Fibroblast of mammary gland (primary cell): ENCODE results near the gene AK9.

Experiments used
- DNase-seq: peaks from one replicate; pipeline ENCODE4 v3.0.0-alpha.2; 2010; ENCODE audit warnings: low read depth
- H3K4me3 ChIP-seq: 2 replicates; pipeline ENCODE4 v1.5.1; 2011; ENCODE audit warnings: low read depth, mild to moderate bottlenecking, low read length, moderate library complexity; ENCODE audit not compliant: control insufficient read depth
- TF ChIP-seq, protein P1 (sequence below): conservative IDR thresholded peaks from 2 replicates; pipeline ENCODE4 v1.5.1; 2011; ENCODE audit warnings: low read depth, low read length, inconsistent platforms; ENCODE audit not compliant: control insufficient read depth, insufficient read depth

The AK9 gene

DNA sequence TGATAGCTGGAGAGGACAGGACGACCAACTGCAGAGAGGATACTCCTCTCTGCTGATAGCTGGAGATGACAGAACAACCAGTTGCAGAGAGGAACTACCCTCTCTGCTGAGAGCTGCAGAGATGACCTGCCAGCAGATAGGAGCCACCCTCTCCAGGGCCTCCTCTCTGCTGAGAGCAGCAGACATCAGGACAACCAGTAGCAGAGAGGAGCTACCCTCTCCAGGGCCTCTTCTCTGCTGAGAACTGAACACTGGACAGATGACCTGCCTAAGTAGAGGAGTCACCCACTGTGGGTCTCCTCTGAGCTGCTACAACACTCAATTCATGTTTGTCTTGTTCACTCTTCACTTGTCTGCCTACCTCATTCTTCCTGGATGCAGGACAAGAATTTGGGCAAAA lies 180.6 kb downstream of the AK9 start:
- no peak for DNase-seq
- TF ChIP-seq, protein P1, sequence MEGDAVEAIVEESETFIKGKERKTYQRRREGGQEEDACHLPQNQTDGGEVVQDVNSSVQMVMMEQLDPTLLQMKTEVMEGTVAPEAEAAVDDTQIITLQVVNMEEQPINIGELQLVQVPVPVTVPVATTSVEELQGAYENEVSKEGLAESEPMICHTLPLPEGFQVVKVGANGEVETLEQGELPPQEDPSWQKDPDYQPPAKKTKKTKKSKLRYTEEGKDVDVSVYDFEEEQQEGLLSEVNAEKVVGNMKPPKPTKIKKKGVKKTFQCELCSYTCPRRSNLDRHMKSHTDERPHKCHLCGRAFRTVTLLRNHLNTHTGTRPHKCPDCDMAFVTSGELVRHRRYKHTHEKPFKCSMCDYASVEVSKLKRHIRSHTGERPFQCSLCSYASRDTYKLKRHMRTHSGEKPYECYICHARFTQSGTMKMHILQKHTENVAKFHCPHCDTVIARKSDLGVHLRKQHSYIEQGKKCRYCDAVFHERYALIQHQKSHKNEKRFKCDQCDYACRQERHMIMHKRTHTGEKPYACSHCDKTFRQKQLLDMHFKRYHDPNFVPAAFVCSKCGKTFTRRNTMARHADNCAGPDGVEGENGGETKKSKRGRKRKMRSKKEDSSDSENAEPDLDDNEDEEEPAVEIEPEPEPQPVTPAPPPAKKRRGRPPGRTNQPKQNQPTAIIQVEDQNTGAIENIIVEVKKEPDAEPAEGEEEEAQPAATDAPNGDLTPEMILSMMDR: no peak

DNA sequence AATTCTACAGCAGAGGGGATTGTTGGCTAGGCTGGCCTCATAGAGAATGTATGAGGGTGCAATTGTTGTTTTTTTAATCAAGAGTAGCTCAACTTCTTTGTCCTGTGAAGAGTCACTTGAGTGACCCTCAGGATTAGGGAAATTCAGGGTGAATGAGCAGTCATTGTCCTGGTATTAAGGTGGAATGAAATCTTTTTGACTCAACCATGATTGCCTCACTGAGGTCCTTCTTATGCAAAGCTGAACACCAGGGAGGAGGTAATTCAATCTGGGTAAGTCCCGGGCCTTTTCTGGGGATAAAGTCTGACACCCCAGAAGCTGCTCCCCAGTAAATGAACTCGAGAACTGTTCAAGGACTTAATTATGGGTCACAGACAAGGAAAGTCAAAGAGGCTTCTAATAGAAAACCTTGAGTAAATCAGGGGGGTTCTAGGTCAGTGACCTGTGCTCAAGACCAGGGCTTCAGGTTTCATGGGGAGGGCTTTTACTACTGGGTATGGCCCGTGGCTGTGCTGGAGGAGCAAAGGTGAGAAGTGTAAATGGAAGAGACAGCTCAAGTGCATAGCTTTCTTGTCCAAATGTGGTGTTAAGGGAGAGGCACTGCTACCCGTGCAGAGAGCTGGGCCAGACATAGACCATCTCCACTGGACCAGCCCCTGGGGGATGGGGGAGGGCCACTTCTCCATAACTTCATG lies 182.7 kb downstream of the AK9 start:
- DNase-seq: no peak
- TF ChIP-seq, protein P1: no peak
- no peak overlapping the region for H3K4me3 ChIP-seq

More for the DNA sequence above, 180.6 kb downstream of the AK9 start:
- H3K4me3 ChIP-seq: no peak overlapping the region

DNA sequence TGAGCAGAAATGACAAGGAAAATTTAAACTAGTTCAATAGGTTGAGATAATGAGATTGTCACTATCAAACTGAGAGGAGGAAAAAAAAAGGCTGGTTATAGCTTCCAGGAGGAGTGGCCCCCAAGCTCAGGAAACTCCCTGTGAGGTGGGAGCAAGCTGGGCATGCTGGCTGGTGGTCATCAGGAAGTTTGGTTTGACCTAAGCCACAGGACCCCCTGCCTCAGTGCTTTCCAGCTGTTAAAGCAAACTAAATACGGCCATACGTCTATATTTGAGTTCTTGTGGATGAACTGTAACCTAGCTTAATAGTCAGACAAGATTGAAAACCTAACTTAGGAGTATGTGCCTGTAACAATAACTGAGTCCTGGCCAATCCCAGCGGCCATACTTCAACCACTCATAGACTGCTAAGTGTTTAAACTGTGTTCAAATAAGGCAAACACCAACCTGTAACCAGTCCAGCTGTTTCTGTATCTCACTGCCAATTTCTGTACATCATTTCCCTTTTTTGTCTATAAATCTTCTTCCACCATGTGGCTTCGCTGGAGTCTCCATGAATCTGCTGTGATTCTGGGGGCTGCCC lies 183.4 kb downstream of the AK9 start:
- no peak overlapping the region for H3K4me3 ChIP-seq
- TF ChIP-seq, protein P1: no peak
- DNase-seq: no peak

DNA sequence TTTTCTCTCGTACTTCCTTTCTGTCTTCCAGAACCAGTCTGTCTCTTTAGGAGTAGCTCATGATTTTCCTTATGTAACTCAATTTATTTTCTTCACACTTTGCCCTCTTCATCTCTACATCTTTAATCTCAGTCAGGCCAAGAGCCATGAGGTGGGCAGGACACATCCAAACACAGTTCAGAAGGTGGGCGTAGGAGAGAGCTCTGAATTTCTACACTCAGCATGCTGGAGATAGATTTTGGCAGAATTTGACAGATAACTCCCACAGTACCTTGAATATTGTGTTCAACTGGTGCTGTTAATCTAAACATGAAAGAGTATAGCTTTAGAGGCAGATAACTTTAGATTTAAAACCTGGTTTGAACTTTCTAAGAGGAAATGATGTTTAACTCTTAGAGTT lies 184.2 kb downstream of the AK9 start:
- H3K4me3 ChIP-seq: no peak overlapping the region
- no peak for DNase-seq
- TF ChIP-seq, protein P1: no peak

DNA sequence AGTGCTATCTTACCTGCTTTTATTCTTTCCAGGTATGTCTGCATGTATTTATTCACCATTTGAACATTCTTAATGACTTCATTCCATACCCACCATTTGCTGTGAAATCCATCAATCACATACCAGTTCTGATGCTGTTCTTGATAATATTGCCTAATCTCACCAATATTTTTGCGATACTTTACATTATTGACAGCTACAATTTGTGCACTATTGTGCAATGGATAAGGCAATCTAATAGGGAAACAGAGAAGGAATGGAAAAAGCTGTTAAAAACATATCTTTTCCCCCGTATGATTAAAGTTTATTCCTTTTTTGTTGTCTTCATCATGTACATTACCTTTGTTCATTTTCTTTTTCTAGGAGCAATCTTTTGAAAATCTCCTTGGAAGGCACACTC lies 184.7 kb downstream of the AK9 start:
- TF ChIP-seq, protein P1: no peak
- H3K4me3 ChIP-seq: no peak overlapping the region
- DNase-seq: no peak

DNA sequence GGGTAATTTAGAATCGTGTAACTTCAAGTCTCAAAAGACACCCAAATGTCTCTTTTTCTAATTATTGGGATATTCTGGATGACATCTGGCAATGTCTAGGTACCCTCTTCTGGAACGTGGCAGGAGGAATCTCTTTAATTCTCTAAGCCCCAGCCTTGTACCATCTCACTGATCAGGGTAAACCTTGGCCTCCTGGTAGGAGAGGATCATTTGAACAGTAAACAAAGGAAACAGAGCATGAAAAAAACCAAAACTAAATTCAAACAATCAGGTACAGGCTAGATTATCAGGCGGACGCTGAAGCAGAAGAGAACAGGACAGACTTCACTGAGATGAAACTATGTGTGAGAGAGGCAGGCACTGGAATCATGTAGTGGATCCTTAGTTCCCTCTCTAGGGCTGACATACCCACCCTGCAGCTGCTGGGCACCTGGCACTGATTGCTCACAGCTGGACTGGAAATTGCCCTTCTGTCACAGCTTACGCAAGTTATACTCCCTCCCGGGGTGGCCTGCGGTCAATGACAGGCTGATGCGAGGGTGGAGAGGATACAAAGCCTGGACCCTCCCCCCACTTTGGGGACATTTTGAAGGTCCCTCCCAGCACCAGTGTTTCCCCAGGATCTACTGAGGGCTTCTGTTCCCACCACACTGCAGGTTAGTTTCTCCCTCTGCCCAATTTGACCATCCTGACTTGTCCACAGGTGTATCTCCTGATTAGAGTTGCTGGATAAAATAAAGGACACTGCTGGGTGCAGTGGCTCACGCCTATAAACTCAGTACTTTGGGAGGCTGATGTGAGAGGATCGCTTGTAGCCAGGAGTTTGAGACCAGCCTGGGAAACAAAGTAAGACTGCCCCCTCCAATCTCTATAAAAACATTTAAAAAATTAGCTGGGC lies 187.4 kb downstream of the AK9 start:
- no peak for DNase-seq
- TF ChIP-seq, protein P1: no peak
- no peak overlapping the region for H3K4me3 ChIP-seq
